ENCODE results near the gene CCDC188. TPM values are rescaled to one million over a fixed set of nuclear protein-coding genes. Genes with fewer than 3 reads are reported as not detected.

Gene CCDC188
- total and polyA plus RNA-seq, 4 donors: not detected

DNA sequence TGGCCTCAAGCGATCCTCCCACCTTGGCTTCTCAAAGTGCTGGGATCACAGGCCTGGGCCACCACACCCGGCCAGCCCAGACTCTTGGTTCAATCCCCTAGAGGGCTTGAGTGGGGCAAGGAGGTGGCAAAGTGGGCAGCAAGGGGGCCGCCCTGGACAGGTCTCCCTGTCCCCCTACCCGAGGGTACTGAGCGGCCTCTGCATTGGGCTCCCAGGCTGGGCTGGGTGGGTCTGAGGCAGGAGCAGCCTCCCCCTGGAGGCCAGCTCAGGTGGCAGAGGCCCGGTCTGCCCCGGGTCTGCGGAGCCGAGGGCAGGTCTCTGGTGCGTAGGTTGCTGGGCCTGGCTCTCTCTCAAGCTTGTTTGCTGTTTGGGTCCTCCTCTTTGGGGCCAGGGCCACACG is 22.4 kb upstream of the CCDC188 start:
- no peak for DNase-seq (ENCODE audit: low spot score)
- Histone ChIP-seq H3K27ac (ENCODE audit: low read depth in 1 of 2, low read length in 2 of 2) (no peak overlapping the region), H3K9ac (ENCODE audit: low read depth in 1 of 2, low read length in 2 of 2) (no peak overlapping the region), H3K36me3 (ENCODE audit: control insufficient read depth in 4 of 4, insufficient read depth in 3 of 4, low read depth in 1 of 4, low read length in 3 of 4) (no peaks in the 10 kb centered on the region), H3K4me1 (ENCODE audit: control insufficient read depth in 4 of 4, insufficient read depth in 4 of 4, low read length in 3 of 4) (peaks cover 7 to 36% (median 26%) of the 10 kb centered on the region in 4 donors), H3K4me3 (ENCODE audit: low read depth in 1 of 3, low read length in 3 of 3) (no peak overlapping the region), H3K9me3 (ENCODE audit: control insufficient read depth in 4 of 4, low read length in 3 of 4) (no peaks in the 10 kb centered on the region), H3K27me3 (ENCODE audit: control insufficient read depth in 4 of 4, insufficient read depth in 4 of 4, low read length in 3 of 4) (no peaks in the 10 kb centered on the region)
- no peak for TF ChIP-seq CTCF (IDR thresholded peaks at IDR 0.05; ENCODE audit: low read depth, low read length, missing input control)
- no peak for TF ChIP-seq MAX (IDR thresholded peaks at IDR 0.05)
- TF ChIP-seq SP1 (IDR thresholded peaks at IDR 0.05): no peak
- TF ChIP-seq NR2F2 (IDR thresholded peaks at IDR 0.05): no peak
- no peak for TF ChIP-seq RXRA (IDR thresholded peaks at IDR 0.05)
- 72% methylated on average over 11 of the region's 11 CpGs for WGBS

DNA sequence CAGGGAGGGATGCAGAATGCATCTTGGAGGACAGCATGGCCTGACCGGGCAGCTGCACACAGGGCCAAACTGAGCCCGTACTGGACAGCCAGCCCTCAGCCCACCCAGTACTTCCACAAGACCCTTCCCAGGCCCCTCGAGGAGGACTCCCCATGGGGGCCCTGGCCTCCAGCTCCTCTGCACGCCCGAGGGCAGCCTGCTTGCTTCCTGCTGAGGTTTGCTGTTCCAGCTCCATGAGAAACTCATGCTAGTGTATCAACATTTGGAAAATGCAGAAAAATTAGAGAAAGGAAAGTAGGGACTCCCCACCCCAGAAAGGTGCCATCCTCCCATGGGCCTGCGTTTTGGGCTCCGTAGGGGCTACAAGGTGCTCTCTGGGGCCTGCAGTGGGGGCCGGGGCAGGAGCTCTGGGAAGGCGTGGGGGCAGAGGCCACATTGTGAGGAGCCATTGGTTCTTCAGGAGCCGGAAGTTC is 21.3 kb upstream of the CCDC188 start:
- WGBS: 91% methylated on average over 10 of the region's 10 CpGs
- Histone ChIP-seq H3K27ac (ENCODE audit: low read depth in 1 of 2, low read length in 2 of 2) (no peak overlapping the region), H3K9me3 (ENCODE audit: control insufficient read depth in 4 of 4, low read length in 3 of 4) (no peaks in the 10 kb centered on the region), H3K36me3 (ENCODE audit: control insufficient read depth in 4 of 4, insufficient read depth in 3 of 4, low read depth in 1 of 4, low read length in 3 of 4) (no peaks in the 10 kb centered on the region), H3K4me3 (ENCODE audit: low read depth in 1 of 3, low read length in 3 of 3) (no peak overlapping the region), H3K9ac (ENCODE audit: low read depth in 1 of 2, low read length in 2 of 2) (no peak overlapping the region), H3K27me3 (ENCODE audit: control insufficient read depth in 4 of 4, insufficient read depth in 4 of 4, low read length in 3 of 4) (no peaks in the 10 kb centered on the region), H3K4me1 (ENCODE audit: control insufficient read depth in 4 of 4, insufficient read depth in 4 of 4, low read length in 3 of 4) (peaks cover 7 to 36% (median 26%) of the 10 kb centered on the region in 4 donors)
- DNase-seq (ENCODE audit: low spot score): no peak
- no peak for TF ChIP-seq FOXA2 (IDR thresholded peaks at IDR 0.05)
- no peak for TF ChIP-seq CTCF (IDR thresholded peaks at IDR 0.05; ENCODE audit: low read depth, low read length, missing input control)
- TF ChIP-seq, protein P1, sequence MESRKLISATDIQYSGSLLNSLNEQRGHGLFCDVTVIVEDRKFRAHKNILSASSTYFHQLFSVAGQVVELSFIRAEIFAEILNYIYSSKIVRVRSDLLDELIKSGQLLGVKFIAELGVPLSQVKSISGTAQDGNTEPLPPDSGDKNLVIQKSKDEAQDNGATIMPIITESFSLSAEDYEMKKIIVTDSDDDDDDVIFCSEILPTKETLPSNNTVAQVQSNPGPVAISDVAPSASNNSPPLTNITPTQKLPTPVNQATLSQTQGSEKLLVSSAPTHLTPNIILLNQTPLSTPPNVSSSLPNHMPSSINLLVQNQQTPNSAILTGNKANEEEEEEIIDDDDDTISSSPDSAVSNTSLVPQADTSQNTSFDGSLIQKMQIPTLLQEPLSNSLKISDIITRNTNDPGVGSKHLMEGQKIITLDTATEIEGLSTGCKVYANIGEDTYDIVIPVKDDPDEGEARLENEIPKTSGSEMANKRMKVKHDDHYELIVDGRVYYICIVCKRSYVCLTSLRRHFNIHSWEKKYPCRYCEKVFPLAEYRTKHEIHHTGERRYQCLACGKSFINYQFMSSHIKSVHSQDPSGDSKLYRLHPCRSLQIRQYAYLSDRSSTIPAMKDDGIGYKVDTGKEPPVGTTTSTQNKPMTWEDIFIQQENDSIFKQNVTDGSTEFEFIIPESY (IDR thresholded peaks at IDR 0.05): no peak
- no peak for TF ChIP-seq YY1 (IDR thresholded peaks at IDR 0.05)
- TF ChIP-seq NR2F2 (IDR thresholded peaks at IDR 0.05): no peak
- TF ChIP-seq HNF4A (conservative IDR thresholded peaks at IDR 0.05): no peak

Data from liver (tissue), 9 donors.